Thymus (tissue), 11 donors: ENCODE results near the gene GORASP2. TPM values are rescaled to one million over a fixed set of nuclear protein-coding genes. Genes with fewer than 3 reads are reported as not detected.
"Not testable (repeated sequence)": the region's sequence is repeated elsewhere in the genome, so short reads cannot be mapped to it uniquely, and the experiment has no call there.

ENCODE experiments used
- DNase-seq, 9 donors: peaks; one replicate each; pipeline ENCODE4 v3.0.0-alpha.2; 2013; ENCODE audit warnings: low spot score in 9 of 9, low read depth in 6 of 9, missing footprints in 1 of 9
- H3K27ac ChIP-seq, 2 donors: one replicate each; pipeline ENCODE4 v1.5.1; 2013; ENCODE audit warnings: control low read depth in 1 of 2, low read depth in 1 of 2, low read length in 1 of 2, mild to moderate bottlenecking in 1 of 2, moderate library complexity in 1 of 2
- H3K27me3 ChIP-seq, 2 donors: one replicate each; pipeline ENCODE4 v1.5.1; 2013; ENCODE audit warnings: low read length in 1 of 2; ENCODE audit not compliant: control insufficient read depth in 2 of 2, insufficient read depth in 1 of 2
- H3K36me3 ChIP-seq, 2 donors: one replicate each; pipeline ENCODE4 v1.5.1; 2013; ENCODE audit warnings: low read length in 1 of 2, mild to moderate bottlenecking in 1 of 2, moderate library complexity in 1 of 2; ENCODE audit not compliant: control insufficient read depth in 2 of 2, insufficient read depth in 2 of 2
- H3K4me1 ChIP-seq, 2 donors: one replicate each; pipeline ENCODE4 v1.5.1; 2013; ENCODE audit warnings: low read length in 2 of 2; ENCODE audit not compliant: control insufficient read depth in 2 of 2, insufficient read depth in 2 of 2
- H3K4me3 ChIP-seq, 2 donors: one replicate each; pipeline ENCODE4 v1.5.1; 2013; ENCODE audit warnings: low read length in 2 of 2, control low read depth in 1 of 2, mild to moderate bottlenecking in 1 of 2
- H3K9me3 ChIP-seq, 2 donors: one replicate each; pipeline ENCODE4 v1.5.1; 2013; ENCODE audit warnings: low read length in 1 of 2, mild to moderate bottlenecking in 1 of 2; ENCODE audit not compliant: control insufficient read depth in 2 of 2, insufficient read depth in 1 of 2
- WGBS: extraction: QIAGEN DNeasy Blood & Tissue Kit; methylation state at CpG from one replicate; pipeline ENCODE4 v1.1.7; 2013; 5-methylcytosine and 5-hydroxymethylcytosine counted together
- polyA plus RNA-seq: library from polyadenylated mRNA; stranded (reverse); fragments of 200-250 nt; gene quantifications from one replicate; pipeline ENCODE4 v1.2.3, GENCODE V29; 2013
- total RNA-seq: library from RNA; stranded (reverse); fragments of 120-200 nt; gene quantifications from one replicate; pipeline ENCODE4 v1.2.4, GENCODE V29; 2013
- donor health status: healthy.

The GORASP2 gene
- total and polyA plus RNA-seq, 2 donors: 22.1 to 34.3 TPM

GRCh38 chr2:170887896-170888295 lies 41.2 kb upstream of the GORASP2 start:
- 96% methylated on average over 3 of the region's 3 CpGs for WGBS
- H3K27ac ChIP-seq: no peak overlapping the region
- no peaks in the 10 kb centered on the region for H3K27me3 ChIP-seq
- H3K9me3 ChIP-seq: no peaks in the 10 kb centered on the region
- no peaks in the 10 kb centered on the region for H3K4me1 ChIP-seq
- H3K4me3 ChIP-seq: no peak overlapping the region
- DNase-seq: no peak
- H3K36me3 ChIP-seq: no peaks in the 10 kb centered on the region

DNA sequence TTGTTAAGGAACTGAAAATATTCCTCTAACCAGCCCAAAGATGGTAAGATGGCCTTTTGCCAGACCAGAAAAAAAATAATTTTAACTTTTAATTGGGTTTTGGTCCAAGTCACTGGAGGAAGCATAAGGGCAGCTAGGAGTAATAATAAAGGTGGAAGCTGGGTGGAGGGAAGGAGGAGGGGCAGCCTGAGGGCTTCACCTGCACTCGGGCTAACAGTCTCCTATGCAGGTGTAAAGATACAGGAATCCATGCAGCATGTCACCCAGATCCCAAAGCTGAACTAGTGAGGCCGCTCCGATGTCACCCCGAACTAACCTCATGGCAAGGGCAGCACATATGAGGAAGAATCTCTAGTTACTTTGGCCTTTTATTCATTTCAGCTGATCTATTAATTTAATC lies 37.2 kb upstream of the GORASP2 start:
- H3K9me3 ChIP-seq: no peaks in the 10 kb centered on the region
- H3K4me3 ChIP-seq: no peak overlapping the region
- WGBS: 98% methylated on average over 4 of the region's 4 CpGs

DNA sequence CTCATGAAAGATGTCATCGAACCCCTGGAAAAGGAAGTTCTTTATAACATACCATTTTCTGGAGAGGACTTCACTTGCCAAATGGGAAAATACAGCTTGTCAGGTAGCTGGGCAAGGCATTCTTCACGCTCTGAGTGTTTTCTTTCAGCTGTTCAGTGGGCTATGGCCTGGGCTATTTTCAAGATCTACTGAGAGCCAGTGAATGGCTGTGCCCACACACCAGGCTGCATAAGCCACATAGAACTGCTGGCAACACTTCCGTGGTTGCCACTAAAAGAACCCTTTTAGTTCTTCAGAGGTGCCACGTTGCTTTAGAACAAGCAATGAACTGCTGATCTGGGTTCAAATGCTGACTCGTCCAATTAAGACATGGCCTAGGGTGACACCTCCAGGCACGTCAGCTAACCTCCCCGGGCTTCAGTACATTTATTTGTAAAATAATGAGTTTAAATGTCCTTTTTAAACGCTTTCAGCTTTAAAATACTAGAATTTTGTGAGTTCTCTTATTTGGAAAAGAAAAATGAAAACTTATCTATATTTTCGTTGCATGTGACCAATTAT lies 36.6 kb upstream of the GORASP2 start:
- no peaks in the 10 kb centered on the region for H3K4me1 ChIP-seq
- no peaks in the 10 kb centered on the region for H3K36me3 ChIP-seq
- H3K27me3 ChIP-seq: no peaks in the 10 kb centered on the region
- no peak for DNase-seq
- WGBS: 96% methylated on average over 9 of the region's 9 CpGs
- no peaks in the 10 kb centered on the region for H3K9me3 ChIP-seq
- H3K4me3 ChIP-seq: no peak overlapping the region
- H3K27ac ChIP-seq: no peak overlapping the region

More for the DNA sequence above, 37.2 kb upstream of the GORASP2 start:
- Histone ChIP-seq H3K36me3 (no peaks in the 10 kb centered on the region), H3K27ac (no peak overlapping the region), H3K27me3 (no peaks in the 10 kb centered on the region), H3K4me1 (no peaks in the 10 kb centered on the region)
- DNase-seq: no peak

- no peaks in the 10 kb centered on the region for H3K4me1 ChIP-seq
- no peaks in the 10 kb centered on the region for H3K36me3 ChIP-seq
- no peaks in the 10 kb centered on the region for H3K9me3 ChIP-seq
- no peak for DNase-seq
- 92% methylated on average over 3 of the region's 3 CpGs for WGBS
- no peaks in the 10 kb centered on the region for H3K27me3 ChIP-seq
- H3K4me3 ChIP-seq: no peak overlapping the region
- no peak overlapping the region for H3K27ac ChIP-seq
Observed at GRCh38 chr2:170895023-170895757, 33.9 kb upstream of the GORASP2 start.

DNA sequence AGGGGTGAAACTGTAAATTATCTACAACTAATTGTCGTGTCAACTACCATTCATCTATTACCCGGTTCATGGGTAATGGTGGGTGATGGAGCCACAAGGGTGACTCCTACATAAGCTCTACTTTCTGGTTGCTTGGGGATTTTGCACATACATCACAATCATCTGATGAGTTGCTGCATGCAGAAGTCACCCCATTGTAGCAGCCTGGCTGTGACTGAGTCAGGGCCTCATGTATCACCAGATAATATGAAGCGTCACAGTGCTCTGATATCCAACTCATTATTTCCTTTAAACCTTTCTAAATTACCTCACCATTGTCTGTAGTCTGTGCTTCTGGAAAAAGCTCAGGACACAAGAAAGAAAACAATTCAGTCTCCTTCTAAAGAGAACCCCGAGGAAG lies 32.4 kb upstream of the GORASP2 start:
- 74% methylated on average over 4 of the region's 4 CpGs for WGBS
- DNase-seq: no peak

GRCh38 chr2:170897108-170897507 lies 31.9 kb upstream of the GORASP2 start:
- H3K4me1 ChIP-seq: no peaks in the 10 kb centered on the region
- no peak for DNase-seq
- no peak overlapping the region for H3K27ac ChIP-seq
- no peaks in the 10 kb centered on the region for H3K36me3 ChIP-seq
- no peaks in the 10 kb centered on the region for H3K27me3 ChIP-seq
- WGBS: 95% methylated on average over 6 of the region's 6 CpGs
- H3K4me3 ChIP-seq: no peak overlapping the region
- H3K9me3 ChIP-seq: no peaks in the 10 kb centered on the region

More for the DNA sequence above, 32.4 kb upstream of the GORASP2 start:
- H3K4me1 ChIP-seq: no peaks in the 10 kb centered on the region
- no peak overlapping the region for H3K4me3 ChIP-seq
- H3K9me3 ChIP-seq: no peaks in the 10 kb centered on the region
- no peaks in the 10 kb centered on the region for H3K27me3 ChIP-seq
- H3K27ac ChIP-seq: no peak overlapping the region
- H3K36me3 ChIP-seq: no peaks in the 10 kb centered on the region

DNA sequence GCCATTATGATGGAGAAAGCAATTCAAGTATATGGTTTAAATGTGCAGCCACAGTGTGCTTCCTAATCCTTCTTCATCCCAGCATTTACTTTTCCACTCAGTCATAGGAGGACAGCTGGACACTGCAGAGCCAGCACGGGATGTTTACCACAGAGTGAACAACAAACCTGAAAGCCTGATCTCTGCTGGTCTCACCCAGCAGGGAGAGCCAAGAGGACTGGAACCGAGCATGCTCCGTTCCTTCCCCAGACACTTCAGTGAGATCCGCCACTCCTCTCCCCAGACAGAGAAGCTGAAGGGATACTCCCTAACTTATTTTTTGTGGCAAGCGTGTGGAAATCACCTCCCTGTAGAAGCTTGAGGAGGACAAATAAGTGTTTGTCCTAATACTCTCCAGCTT lies 23.2 kb upstream of the GORASP2 start:
- H3K4me1 ChIP-seq: no peaks in the 10 kb centered on the region
- no peak overlapping the region for H3K4me3 ChIP-seq
- 87% methylated on average over 5 of the region's 5 CpGs for WGBS
- no peak overlapping the region for H3K27ac ChIP-seq
- no peaks in the 10 kb centered on the region for H3K27me3 ChIP-seq
- H3K9me3 ChIP-seq: peaks cover 0 to 8% of the 10 kb centered on the region in 2 donors
- DNase-seq: no peak
- no peaks in the 10 kb centered on the region for H3K36me3 ChIP-seq

DNA sequence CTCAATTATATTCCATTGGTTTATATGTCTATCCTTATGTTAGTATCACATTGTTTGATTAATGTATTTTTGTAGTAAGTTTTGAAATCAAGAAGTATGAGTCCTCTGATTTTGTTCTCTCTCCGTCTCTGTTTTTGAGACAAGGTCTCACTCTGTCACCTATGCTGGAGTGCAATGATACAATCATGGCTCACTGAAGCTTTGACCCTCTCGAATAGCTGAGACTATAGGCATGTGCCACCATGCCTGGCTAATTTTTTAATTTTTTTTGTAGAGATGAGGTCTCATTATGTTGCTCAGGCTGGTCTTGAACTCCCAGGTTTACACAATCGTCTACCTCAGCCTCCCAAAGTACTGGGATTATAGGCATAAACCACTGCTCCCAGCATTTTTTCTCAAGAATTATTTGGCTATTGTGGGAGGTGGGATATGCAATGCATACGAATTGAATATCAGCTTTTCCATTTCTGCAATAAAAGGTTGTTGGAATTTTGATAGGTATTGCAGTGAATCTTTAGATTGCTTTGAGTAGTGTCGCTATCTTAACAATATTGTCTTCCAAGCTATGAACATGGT lies 17.7 kb upstream of the GORASP2 start:
- Histone ChIP-seq H3K4me3 (no peak overlapping the region), H3K4me1 (no peaks in the 10 kb centered on the region), H3K36me3 (no peaks in the 10 kb centered on the region), H3K27ac (no peak overlapping the region), H3K27me3 (no peaks in the 10 kb centered on the region), H3K9me3 (peaks cover 0 to 22% of the 10 kb centered on the region in 2 donors)
- 94% methylated on average over 5 of the region's 5 CpGs for WGBS
- DNase-seq: no peak

DNA sequence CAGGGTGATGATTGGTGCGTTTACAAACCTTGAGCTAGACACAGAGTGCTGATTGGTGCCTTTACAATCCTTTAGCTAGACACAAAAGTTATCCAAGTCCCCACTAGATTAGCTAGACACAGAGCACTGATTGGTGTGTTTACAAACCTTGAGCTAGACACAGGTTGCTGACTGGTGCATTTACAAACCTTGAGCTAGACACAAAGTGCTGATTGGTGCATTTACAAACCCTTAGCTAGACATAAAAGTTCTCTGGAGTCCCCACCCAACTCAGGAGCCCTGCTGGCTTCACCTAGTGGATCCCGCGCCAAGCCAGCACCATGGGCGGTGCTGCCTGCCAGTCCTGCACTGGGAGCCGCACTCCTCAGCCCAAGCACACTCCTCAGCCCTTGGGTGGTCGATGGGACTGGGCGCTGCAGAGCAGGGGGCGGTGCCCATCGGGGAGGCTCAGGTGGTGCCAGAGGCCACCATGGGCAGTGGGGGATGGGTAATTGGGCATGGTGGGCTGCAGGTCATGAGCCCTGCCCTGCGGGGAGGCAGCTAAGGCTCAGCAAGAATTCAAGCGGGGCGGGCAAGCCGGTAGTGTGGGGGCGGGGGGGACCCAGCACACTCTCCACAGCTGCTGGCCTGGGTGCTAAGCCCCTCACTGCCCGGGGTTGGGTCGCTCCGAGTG lies 13.9 kb upstream of the GORASP2 start:
- H3K36me3 ChIP-seq, H3K27ac ChIP-seq, H3K4me3 ChIP-seq, H3K4me1 ChIP-seq, H3K27me3 ChIP-seq, DNase-seq: not testable (repeated sequence)
- WGBS: 97% methylated on average over 17 of the region's 17 CpGs
- H3K9me3 ChIP-seq: peaks cover 2 to 29% of the 10 kb centered on the region in 2 donors
